Astrocyte (in vitro differentiated cells and primary cell): ENCODE data around the gene FBXO17. TPM values are rescaled to one million over a fixed set of nuclear protein-coding genes. Genes with fewer than 3 reads are reported as not detected.

ENCODE experiments used
- DNase-seq: peaks from one replicate; pipeline ENCODE4 v3.0.0-alpha.2; 2010; ENCODE audit warnings: low read depth
- FAIRE-seq: peaks from 2 replicates; lab custom pipeline; 2011; peaks lifted over from hg19 to GRCh38; lab: Jason Lieb, UNC
- H2AFZ ChIP-seq: 2 replicates; pipeline ENCODE4 v1.6.0; 2012; ENCODE audit warnings: low read depth, low read length, inconsistent platforms
- H3K27ac ChIP-seq: 2 replicates; pipeline ENCODE4 v1.5.1; 2011; ENCODE audit warnings: low read depth, low read length, inconsistent platforms
- H3K27me3 ChIP-seq: 2 replicates; pipeline ENCODE4 v1.6.0; 2011; ENCODE audit warnings: low read length, inconsistent platforms; ENCODE audit not compliant: insufficient read depth
- H3K36me3 ChIP-seq: 2 replicates; pipeline ENCODE4 v1.5.1; 2011; ENCODE audit warnings: low read length, inconsistent platforms; ENCODE audit not compliant: insufficient read depth
- H3K4me1 ChIP-seq: 2 replicates; pipeline ENCODE4 v1.5.1; 2011; ENCODE audit warnings: low read length, inconsistent platforms; ENCODE audit not compliant: insufficient read depth
- H3K4me2 ChIP-seq: 2 replicates; pipeline ENCODE4 v1.6.0; 2012; ENCODE audit warnings: low read length, inconsistent platforms
- H3K4me3 ChIP-seq: 2 replicates; pipeline ENCODE4 v1.5.1; 2011; ENCODE audit warnings: low read depth, mild to moderate bottlenecking, low read length, inconsistent platforms; ENCODE audit not compliant: insufficient read depth
- H3K79me2 ChIP-seq: 2 replicates; pipeline ENCODE4 v1.6.0; 2012; ENCODE audit warnings: mild to moderate bottlenecking, low read length, inconsistent platforms; ENCODE audit not compliant: insufficient read depth
- H3K9ac ChIP-seq: 2 replicates; pipeline ENCODE4 v1.6.0; 2012; ENCODE audit warnings: mild to moderate bottlenecking, low read length, inconsistent platforms
- H3K9me3 ChIP-seq: 2 replicates; pipeline ENCODE4 v1.5.1; 2012; ENCODE audit warnings: low read depth, mild to moderate bottlenecking, low read length, inconsistent platforms; ENCODE audit not compliant: insufficient read depth
- H4K20me1 ChIP-seq: 2 replicates; pipeline ENCODE4 v1.6.0; 2012; ENCODE audit warnings: low read length, inconsistent platforms; ENCODE audit not compliant: insufficient read depth
- H3K27ac Mint-ChIP-seq: one replicate; pipeline ENCODE4 v1.8.0; 2021; ENCODE audit warnings: mild to moderate bottlenecking, mixed read lengths; ENCODE audit not compliant: unreplicated experiment
- H3K27me3 Mint-ChIP-seq: one replicate; pipeline ENCODE4 v1.8.0; 2021; ENCODE audit warnings: low read depth, mixed read lengths; ENCODE audit not compliant: unreplicated experiment
- H3K36me3 Mint-ChIP-seq: one replicate; pipeline ENCODE4 v1.8.0; 2021; ENCODE audit warnings: low read depth, mixed read lengths; ENCODE audit not compliant: unreplicated experiment
- H3K4me1 Mint-ChIP-seq: one replicate; pipeline ENCODE4 v1.8.0; 2021; ENCODE audit warnings: low read depth, mixed read lengths; ENCODE audit not compliant: unreplicated experiment
- H3K4me3 Mint-ChIP-seq: one replicate; pipeline ENCODE4 v1.8.0; 2021; ENCODE audit warnings: mild to moderate bottlenecking, moderate library complexity, mixed read lengths; ENCODE audit not compliant: unreplicated experiment
- H3K9me3 Mint-ChIP-seq: one replicate; pipeline ENCODE4 v1.8.0; 2021; ENCODE audit warnings: mild to moderate bottlenecking, mixed read lengths; ENCODE audit not compliant: unreplicated experiment
- EZH2 ChIP-seq: IDR thresholded peaks from 2 replicates; pipeline ENCODE4 v1.6.1; 2012; ENCODE audit warnings: mild to moderate bottlenecking, low read length, inconsistent platforms; ENCODE audit not compliant: insufficient read depth
- total RNA-seq: library from RNA; stranded (reverse); gene quantifications from 2 replicates; pipeline ENCODE4 v1.2.1, GENCODE V29; 2021
- TF ChIP-seq, protein P1 (sequence below): IDR thresholded peaks from 2 replicates; pipeline ENCODE4 v1.5.1; 2011; ENCODE audit warnings: low read depth, mild to moderate bottlenecking, inconsistent platforms, low read length, moderate library complexity; ENCODE audit not compliant: insufficient read depth

The FBXO17 gene
- total RNA-seq, 1 donor from 2014 or later = 14.7 TPM

GRCh38 chr19:38901683-38902082 is 73.9 kb downstream of the FBXO17 start:
- no peaks in the 10 kb centered on the region for H3K27me3 Mint-ChIP-seq
- Histone ChIP-seq H3K9me3 (no peaks in the 10 kb centered on the region), H3K4me3 (no peak overlapping the region), H2AFZ (no peak overlapping the region), H3K4me1 (peaks cover 3% of the 10 kb centered on the region), H3K9ac (no peak overlapping the region), H3K27me3 (no peaks in the 10 kb centered on the region), H4K20me1 (peaks cover 14% of the 10 kb centered on the region), H3K4me2 (no peak overlapping the region), H3K79me2 (peaks cover 36% of the 10 kb centered on the region), H3K27ac (no peak overlapping the region), H3K36me3 (no peaks in the 10 kb centered on the region)
- H3K4me3 Mint-ChIP-seq = no peak overlapping the region
- peaks cover 1% of the 10 kb centered on the region for H3K9me3 Mint-ChIP-seq
- no peak for FAIRE-seq
- H3K4me1 Mint-ChIP-seq = peaks cover 4% of the 10 kb centered on the region
- H3K27ac Mint-ChIP-seq = no peak overlapping the region
- no peak for TF ChIP-seq EZH2
- TF ChIP-seq, protein P1, sequence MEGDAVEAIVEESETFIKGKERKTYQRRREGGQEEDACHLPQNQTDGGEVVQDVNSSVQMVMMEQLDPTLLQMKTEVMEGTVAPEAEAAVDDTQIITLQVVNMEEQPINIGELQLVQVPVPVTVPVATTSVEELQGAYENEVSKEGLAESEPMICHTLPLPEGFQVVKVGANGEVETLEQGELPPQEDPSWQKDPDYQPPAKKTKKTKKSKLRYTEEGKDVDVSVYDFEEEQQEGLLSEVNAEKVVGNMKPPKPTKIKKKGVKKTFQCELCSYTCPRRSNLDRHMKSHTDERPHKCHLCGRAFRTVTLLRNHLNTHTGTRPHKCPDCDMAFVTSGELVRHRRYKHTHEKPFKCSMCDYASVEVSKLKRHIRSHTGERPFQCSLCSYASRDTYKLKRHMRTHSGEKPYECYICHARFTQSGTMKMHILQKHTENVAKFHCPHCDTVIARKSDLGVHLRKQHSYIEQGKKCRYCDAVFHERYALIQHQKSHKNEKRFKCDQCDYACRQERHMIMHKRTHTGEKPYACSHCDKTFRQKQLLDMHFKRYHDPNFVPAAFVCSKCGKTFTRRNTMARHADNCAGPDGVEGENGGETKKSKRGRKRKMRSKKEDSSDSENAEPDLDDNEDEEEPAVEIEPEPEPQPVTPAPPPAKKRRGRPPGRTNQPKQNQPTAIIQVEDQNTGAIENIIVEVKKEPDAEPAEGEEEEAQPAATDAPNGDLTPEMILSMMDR = no peak
- H3K36me3 Mint-ChIP-seq = peaks cover 12% of the 10 kb centered on the region
- no peak for DNase-seq

DNA sequence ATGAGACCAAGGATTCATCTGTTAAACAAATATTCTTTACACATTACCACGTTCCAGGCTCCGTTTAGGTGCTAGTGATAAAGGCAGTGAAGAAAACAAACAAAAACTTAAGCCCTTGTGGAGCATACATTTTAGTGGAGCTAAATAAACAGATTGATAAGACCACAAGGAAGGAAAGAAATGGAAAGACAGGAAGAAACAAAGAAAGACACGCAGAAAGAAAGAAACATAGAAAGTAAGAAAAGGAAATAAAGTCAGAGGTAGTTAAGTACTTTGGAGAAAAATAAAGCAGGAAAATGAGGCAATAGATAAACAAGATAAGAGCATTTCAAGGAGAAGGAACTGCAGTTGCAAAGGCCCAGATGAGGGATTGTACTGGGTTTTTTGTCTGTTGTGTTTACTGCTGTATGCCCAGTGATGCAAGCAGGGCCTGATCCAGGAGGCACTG is 74.8 kb downstream of the FBXO17 start:
- H3K36me3 ChIP-seq = no peaks in the 10 kb centered on the region
- H3K4me3 ChIP-seq = peak overlapping the region; percentile 86
- no peaks in the 10 kb centered on the region for H3K27me3 ChIP-seq
- Mint-ChIP-seq H3K36me3 (peaks cover 11% of the 10 kb centered on the region), H3K4me1 (peaks cover 4% of the 10 kb centered on the region), H3K27ac (peak overlapping the region; percentile 60), H3K27me3 (no peaks in the 10 kb centered on the region), H3K9me3 (peaks cover 1% of the 10 kb centered on the region), H3K4me3 (peak overlapping the region; percentile 90)
- H3K27ac ChIP-seq = peak overlapping the region; percentile 92
- TF ChIP-seq, protein P1 = no peak
- no peak for TF ChIP-seq EZH2
- no peak for DNase-seq
- FAIRE-seq = no peak
- peak overlapping the region; percentile 91 for H3K9ac ChIP-seq
- no peak overlapping the region for H2AFZ ChIP-seq
- H3K4me2 ChIP-seq = peak overlapping the region; percentile 89
- H3K9me3 ChIP-seq = no peaks in the 10 kb centered on the region
- peaks cover 3% of the 10 kb centered on the region for H3K4me1 ChIP-seq
- H4K20me1 ChIP-seq = peaks cover 14% of the 10 kb centered on the region
- peaks cover 36% of the 10 kb centered on the region for H3K79me2 ChIP-seq

DNA sequence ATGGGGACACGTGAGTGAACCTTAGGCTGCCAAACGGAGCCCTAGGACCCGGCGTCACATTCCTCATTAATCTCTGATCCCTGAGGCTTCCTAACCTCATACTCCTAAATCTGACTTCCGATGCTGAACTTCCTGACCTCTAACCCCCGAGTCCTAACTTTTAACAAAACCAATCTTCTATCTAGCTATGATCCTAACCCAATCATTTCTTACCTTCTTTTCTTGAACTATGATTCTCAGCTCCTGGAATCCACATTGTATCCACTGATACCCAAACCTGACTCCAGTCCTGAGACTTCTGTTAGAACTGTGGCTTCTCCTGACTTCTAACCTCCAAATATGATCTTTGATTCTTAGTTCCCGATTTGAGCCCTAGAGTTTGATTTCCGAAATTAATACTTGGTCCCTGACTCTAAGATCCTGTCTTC is 75.3 kb downstream of the FBXO17 start:
- H4K20me1 ChIP-seq = peaks cover 14% of the 10 kb centered on the region
- H3K36me3 Mint-ChIP-seq = peaks cover 8% of the 10 kb centered on the region
- H3K9me3 ChIP-seq = no peaks in the 10 kb centered on the region
- H3K27ac Mint-ChIP-seq = peak overlapping the region; percentile 60
- FAIRE-seq (no peak), DNase-seq (no peak)
- H3K36me3 ChIP-seq = no peaks in the 10 kb centered on the region
- H2AFZ ChIP-seq = peak overlapping the region; percentile 79
- peak overlapping the region; percentile 91 for H3K9ac ChIP-seq
- peaks cover 3% of the 10 kb centered on the region for H3K4me1 ChIP-seq
- H3K4me2 ChIP-seq = peak overlapping the region; percentile 89
- H3K27ac ChIP-seq = peak overlapping the region; percentile 92
- peaks cover 36% of the 10 kb centered on the region for H3K79me2 ChIP-seq
- no peaks in the 10 kb centered on the region for H3K27me3 ChIP-seq
- peak overlapping the region; percentile 86 for H3K4me3 ChIP-seq
- peaks cover 1% of the 10 kb centered on the region for H3K9me3 Mint-ChIP-seq
- TF ChIP-seq, protein P1 = no peak
- no peak for TF ChIP-seq EZH2
- H3K4me3 Mint-ChIP-seq = peak overlapping the region; percentile 90
- H3K4me1 Mint-ChIP-seq = peaks cover 4% of the 10 kb centered on the region
- no peaks in the 10 kb centered on the region for H3K27me3 Mint-ChIP-seq
